HG03159 (cell line): ENCODE results near the gene DLGAP4.

ENCODE experiments used
- ATAC-seq: cut with Tn5 transposase; IDR thresholded peaks from one replicate; pipeline ENCODE4 v1.9.1; 2021; ENCODE audit warnings: mild to moderate bottlenecking, moderate library complexity; ENCODE audit not compliant: unreplicated experiment

DLGAP4 gene

GRCh38 chr20:36525620-36526365 is 219.7 kb downstream of the DLGAP4 start:
- no peak for ATAC-seq

GRCh38 chr20:36526521-36527011 is 220.4 kb downstream of the DLGAP4 start:
- no peak for ATAC-seq

- no peak for ATAC-seq
Measured at GRCh38 chr20:36527331-36528125, 221.4 kb downstream of the DLGAP4 start.

GRCh38 chr20:36528176-36528874 is 222.2 kb downstream of the DLGAP4 start:
- ATAC-seq: no peak

- ATAC-seq: no peak
Measured at GRCh38 chr20:36528875-36529417, 222.8 kb downstream of the DLGAP4 start.

GRCh38 chr20:36532388-36532787 is 226.2 kb downstream of the DLGAP4 start:
- ATAC-seq: no peak

- ATAC-seq: no peak
Measured at GRCh38 chr20:36532822-36533221, 226.7 kb downstream of the DLGAP4 start.

GRCh38 chr20:36538026-36538722 is 232.0 kb downstream of the DLGAP4 start:
- ATAC-seq: no peak

- ATAC-seq: no peak
Measured at GRCh38 chr20:36540551-36541211, 234.5 kb downstream of the DLGAP4 start.

- ATAC-seq: no peak
Measured at GRCh38 chr20:36541227-36541767, 235.2 kb downstream of the DLGAP4 start, which contains the start of gene MYL9. Gene MYL9, plus strand, starts transcription at chr20:36541519. Its CDS starts 3,366 bp downstream, at chr20:36544885.

- ATAC-seq: no peak
Measured at GRCh38 chr20:36541768-36542488, 235.8 kb downstream of the DLGAP4 start.

GRCh38 chr20:36542516-36543183 is 236.5 kb downstream of the DLGAP4 start:
- no peak for ATAC-seq

- no peak for ATAC-seq
Measured at GRCh38 chr20:36543184-36544133, 237.3 kb downstream of the DLGAP4 start.

- no peak for ATAC-seq
Measured at GRCh38 chr20:36544134-36545018, 238.2 kb downstream of the DLGAP4 start.

GRCh38 chr20:36546111-36546736 is 240.1 kb downstream of the DLGAP4 start:
- no peak for ATAC-seq
